ENCODE measurements around the gene ADPRS.

ADPRS gene

GRCh38 chr1:36087233-36088123 is 1.2 kb upstream of the ADPRS start:
- no peak for DNase-seq (ENCODE audit: low read depth in 1 of 2, low spot score in 1 of 2)

GRCh38 chr1:36088265-36088576 is 471 bp upstream of the ADPRS start:
- no peak for DNase-seq (ENCODE audit: low read depth in 1 of 2, low spot score in 1 of 2)

- no peak for DNase-seq (ENCODE audit: low read depth in 1 of 2, low spot score in 1 of 2)
Measured at GRCh38 chr1:36089393-36090121, 865 bp downstream of the ADPRS start.

- no peak for DNase-seq (ENCODE audit: low read depth in 1 of 2, low spot score in 1 of 2)
Measured at GRCh38 chr1:36091141-36091540, 2.4 kb downstream of the ADPRS start.

- DNase-seq (ENCODE audit: low read depth in 1 of 2, low spot score in 1 of 2) = no peak
Measured at GRCh38 chr1:36091698-36092097, 3.0 kb downstream of the ADPRS start.

GRCh38 chr1:36092166-36092797 is 3.6 kb downstream of the ADPRS start:
- DNase-seq (ENCODE audit: low read depth in 1 of 2, low spot score in 1 of 2) = no peak

- DNase-seq (ENCODE audit: low read depth in 1 of 2, low spot score in 1 of 2) = no peak
Measured at GRCh38 chr1:36092798-36093185, 4.1 kb downstream of the ADPRS start.

GRCh38 chr1:36093226-36093625 is 4.5 kb downstream of the ADPRS start:
- no peak for DNase-seq (ENCODE audit: low read depth in 1 of 2, low spot score in 1 of 2)

GRCh38 chr1:36093929-36094328 is 5.2 kb downstream of the ADPRS start:
- DNase-seq (ENCODE audit: low read depth in 1 of 2, low spot score in 1 of 2) = no peak

GRCh38 chr1:36094621-36095061 is 5.9 kb downstream of the ADPRS start:
- no peak for DNase-seq (ENCODE audit: low read depth in 1 of 2, low spot score in 1 of 2)

GRCh38 chr1:36095760-36096405 is 7.2 kb downstream of the ADPRS start:
- no peak for DNase-seq (ENCODE audit: low read depth in 1 of 2, low spot score in 1 of 2)

- no peak for DNase-seq (ENCODE audit: low read depth in 1 of 2, low spot score in 1 of 2)
Measured at GRCh38 chr1:36096500-36097432, 8.1 kb downstream of the ADPRS start.

- no peak for DNase-seq (ENCODE audit: low read depth in 1 of 2, low spot score in 1 of 2)
Measured at GRCh38 chr1:36097693-36098585, 9.2 kb downstream of the ADPRS start.

GRCh38 chr1:36098650-36099365 is 10.1 kb downstream of the ADPRS start:
- DNase-seq (ENCODE audit: low read depth in 1 of 2, low spot score in 1 of 2) = no peak

GRCh38 chr1:36099681-36100341 is 11.1 kb downstream of the ADPRS start:
- DNase-seq (ENCODE audit: low read depth in 1 of 2, low spot score in 1 of 2) = peak; percentile 57 to 63

GRCh38 chr1:36100376-36100775 is 11.7 kb downstream of the ADPRS start:
- no peak for DNase-seq (ENCODE audit: low read depth in 1 of 2, low spot score in 1 of 2)

GRCh38 chr1:36101546-36101945 is 12.9 kb downstream of the ADPRS start:
- DNase-seq (ENCODE audit: low read depth in 1 of 2, low spot score in 1 of 2) = no peak

- DNase-seq (ENCODE audit: low read depth in 1 of 2, low spot score in 1 of 2) = no peak
Measured at GRCh38 chr1:36106269-36106668, 17.6 kb downstream of the ADPRS start.

Data from stimulated activated CD4-positive, alpha-beta T cell treated with anti-CD3 and anti-CD28 coated beads, Interleukin-15, amount 100 ng/mL, for 1 hour (primary cell).